Left colon (tissue), 2 donors: Measurements from ENCODE around the gene CACNA2D3. TPM values are rescaled to one million over a fixed set of nuclear protein-coding genes. Genes with fewer than 3 reads are reported as not detected.
"Not testable (repeated sequence)": the region's sequence is repeated elsewhere in the genome, so short reads cannot be mapped to it uniquely, and the experiment has no call there.

Experiments used
- ATAC-seq: fragments of 200-7000 bp; cut with Tn5 transposase; one replicate; pipeline ENCODE4 v1.9.1; 2020; ENCODE audit warnings: mild to moderate bottlenecking, moderate library complexity
- DNase-seq, 2 donors: peaks; one replicate each; pipeline ENCODE4 v3.0.0-alpha.2; 2020
- intact Hi-C, 2 donors: fragments of 100-400 bp; cut with DNase I in 1 of 2; cut with micrococcal nuclease in 1 of 2; formaldehyde crosslinking; loops; one replicate each; pipeline versions ENCODE4 v1.11.2 to v1.14.0; 2022; cut with DNase I, micrococcal nuclease
- total RNA-seq, 2 donors: library from RNA; stranded (reverse); fragmentation: NEBNext Ultra II Directional; extraction: Animal tissue kit (Norgen Biotek cat#: 25700); gene quantifications; one replicate each; pipeline ENCODE4 v1.2.1, GENCODE V29; 2021
- donor health status: DM: no; HTN: no; CAD: no.
- donor health status: DM: yes; HTN: yes; CAD: no.

CACNA2D3 gene
- total RNA-seq, 2 donors from 2014 or later, result 0.24 to 0.64 TPM

DNA sequence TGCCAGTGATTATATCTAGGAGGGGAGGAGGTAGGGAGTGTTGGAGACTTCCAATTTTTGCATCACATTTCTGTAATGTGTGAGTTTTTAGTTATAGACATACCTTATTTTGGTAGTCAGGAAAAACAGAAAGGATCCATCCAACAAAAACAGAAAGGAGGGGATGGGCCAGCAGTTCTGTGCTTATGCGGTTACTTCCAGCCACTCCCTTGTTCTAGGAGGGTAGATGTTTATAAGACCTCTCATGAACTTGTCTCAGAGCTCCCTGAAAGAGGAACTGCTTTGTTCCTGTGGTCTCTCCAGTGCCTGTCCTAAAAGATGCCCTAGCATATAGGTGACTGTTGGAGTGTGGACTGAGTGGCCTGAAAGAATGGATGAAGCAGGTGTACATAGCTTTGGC, 323.3 kb downstream of the CACNA2D3 start:
- DNase-seq (no peak), ATAC-seq (no peak)
- intact Hi-C loops, result no loop called here

DNA sequence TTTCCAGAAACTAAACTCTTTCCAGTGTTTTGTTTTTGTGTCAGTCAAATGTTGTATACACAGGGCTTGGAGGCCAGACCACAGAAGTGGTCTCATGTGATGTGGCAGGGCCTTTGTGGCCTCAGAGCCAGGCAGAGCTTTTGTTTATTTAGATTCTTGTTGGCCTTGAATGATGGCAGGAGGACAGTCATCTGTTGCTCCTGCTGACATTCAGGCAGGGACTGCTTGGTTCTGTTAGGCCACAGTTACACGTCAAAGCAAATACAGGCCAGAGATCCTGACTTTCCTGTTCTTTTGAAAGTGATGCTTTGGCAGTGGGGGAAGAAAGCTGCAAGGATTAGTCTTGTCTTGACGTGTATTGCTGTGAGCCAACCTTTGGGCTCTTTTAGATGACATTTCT, 325.1 kb downstream of the CACNA2D3 start:
- intact Hi-C loops, result no loop called here
- DNase-seq, result no peak
- ATAC-seq, result no peak

DNA sequence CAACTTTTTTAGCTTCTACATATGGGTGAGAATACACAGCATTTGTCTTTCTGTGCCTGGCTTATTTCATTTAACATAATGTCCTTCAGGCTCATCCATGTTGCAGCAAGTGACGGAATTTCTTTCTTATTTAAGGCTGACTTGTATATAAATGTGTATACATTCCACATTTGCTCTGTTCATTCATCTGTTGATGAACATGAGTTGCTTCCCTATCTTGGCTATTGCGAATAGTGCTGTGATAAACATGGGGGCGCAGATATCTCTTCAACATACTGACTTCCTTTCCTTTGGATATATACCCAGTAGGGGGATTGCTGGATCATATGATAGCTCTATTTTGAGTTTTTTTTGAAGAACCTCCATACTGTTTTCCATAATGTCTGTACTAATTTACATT, 332.5 kb downstream of the CACNA2D3 start:
- ATAC-seq (no peak), DNase-seq (no peak)
- intact Hi-C loops, result no loop called here

DNA sequence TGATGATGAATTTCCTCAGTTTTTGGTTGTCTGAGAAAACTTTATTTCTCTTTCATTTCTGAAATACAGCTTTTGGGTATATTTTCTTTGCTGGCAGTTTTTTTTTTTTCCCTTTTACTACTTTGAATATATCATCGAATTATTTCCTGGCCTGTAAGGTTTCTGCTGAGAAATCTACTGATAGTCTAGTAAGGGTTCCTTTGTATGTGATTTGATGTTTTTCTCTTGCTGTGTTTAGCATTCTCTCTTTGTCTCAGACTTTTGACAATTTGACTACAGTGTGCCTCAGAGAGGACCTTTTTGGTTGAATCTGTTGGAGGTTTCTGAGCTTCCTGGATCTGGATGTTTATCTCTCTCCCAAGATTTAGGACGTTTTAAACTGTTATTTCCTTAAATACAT, 336.0 kb downstream of the CACNA2D3 start:
- intact Hi-C loops, result no loop called here
- no peak for DNase-seq
- no peak for ATAC-seq

DNA sequence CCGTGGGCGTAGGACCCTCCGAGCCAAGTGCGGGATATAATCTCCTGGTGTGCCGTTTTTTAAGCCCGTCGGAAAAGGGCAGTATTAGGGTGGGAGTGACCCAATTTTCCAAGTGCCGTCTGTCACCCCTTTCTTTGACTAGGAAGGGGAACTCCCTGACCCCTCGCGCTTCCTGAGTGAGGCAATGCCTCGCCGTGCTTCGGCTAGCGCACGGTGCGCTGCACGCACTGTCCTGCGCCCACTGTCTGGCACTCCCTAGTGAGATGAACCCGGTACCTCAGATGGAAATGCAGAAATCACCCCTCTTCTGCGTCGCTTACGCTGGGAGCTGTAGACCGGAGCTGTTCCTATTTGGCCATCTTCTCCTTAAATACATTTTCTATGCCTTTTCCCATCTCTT, 342.2 kb downstream of the CACNA2D3 start:
- not testable (repeated sequence) for ATAC-seq, DNase-seq

DNA sequence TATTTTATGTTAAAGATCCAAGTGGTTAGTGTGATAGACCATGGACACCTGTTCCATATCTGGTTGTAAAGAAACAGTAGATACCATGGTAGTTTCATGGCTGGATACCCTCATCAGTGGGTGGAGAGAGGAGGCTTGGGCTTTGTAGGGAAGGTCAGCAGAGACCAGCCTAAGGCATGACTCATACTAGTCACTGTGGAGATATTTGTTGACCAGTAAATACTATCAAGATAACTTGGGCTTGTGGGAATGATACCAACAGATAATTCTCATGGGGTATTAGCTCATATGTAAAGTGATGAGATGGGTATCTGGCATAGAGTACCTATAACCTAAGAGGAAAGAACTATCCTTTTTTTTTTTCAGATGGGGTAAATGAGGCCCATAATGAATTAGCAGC, 354.5 kb downstream of the CACNA2D3 start:
- no peak for ATAC-seq
- intact Hi-C loops, result no loop called here
- no peak for DNase-seq

More for the DNA sequence above, 342.2 kb downstream of the CACNA2D3 start:
- intact Hi-C loops, result not testable (repeated sequence)

DNA sequence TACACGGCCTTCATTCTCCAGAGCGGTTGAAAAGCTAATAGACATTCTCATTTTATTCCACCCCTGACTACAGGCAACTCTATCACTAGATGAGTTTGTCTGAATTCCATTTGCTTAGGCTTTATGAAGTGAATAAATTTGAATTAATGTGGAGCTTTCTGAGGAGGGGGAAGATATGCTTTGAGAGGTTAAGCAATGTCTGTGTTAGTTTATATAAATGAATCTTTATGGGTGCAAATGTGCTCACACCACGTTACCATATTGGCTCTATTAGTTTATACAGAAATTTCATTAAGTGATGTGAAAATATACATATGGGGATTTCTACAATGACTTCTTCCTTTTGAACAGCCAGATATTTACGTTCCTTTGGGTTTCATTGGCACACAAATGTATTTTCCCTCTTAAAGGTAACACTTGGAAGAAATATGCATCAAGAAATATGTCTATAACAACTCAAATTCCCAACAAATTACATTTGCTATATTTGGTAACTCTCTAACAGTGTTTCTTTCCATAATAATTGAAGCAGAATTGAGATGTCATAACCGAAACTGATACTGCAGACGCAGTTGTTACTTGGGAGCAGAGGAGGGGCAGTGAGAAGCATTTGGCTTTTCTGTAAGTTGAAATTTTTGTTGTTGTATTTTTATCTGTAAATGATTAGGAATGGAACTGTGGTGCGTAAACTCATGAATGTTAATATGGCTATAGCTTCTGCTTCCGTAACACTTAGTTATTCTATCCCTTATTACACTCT, 359.4 kb downstream of the CACNA2D3 start:
- intact Hi-C loops, result no loop called here
- DNase-seq (no peak), ATAC-seq (no peak)

DNA sequence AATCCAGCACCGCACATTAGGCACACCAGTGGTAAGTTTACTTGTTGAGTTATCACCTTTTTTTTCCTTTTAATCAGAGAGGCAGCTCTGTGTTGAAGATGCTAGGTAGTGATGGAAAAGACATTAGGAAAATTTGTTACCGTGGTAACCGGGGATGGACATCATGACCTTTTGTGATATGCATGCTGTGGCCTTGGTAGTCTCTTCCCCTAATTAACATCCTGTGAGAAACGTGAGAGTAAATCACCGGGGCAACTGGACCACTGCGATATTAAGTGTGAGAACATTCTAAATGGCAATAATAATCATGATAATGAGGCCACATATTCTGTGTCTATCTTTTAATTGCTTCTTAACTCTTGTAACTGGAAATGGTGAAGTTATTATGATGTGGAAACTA, 362.0 kb downstream of the CACNA2D3 start:
- ATAC-seq (no peak), DNase-seq (no peak)
- intact Hi-C loops, result no loop called here

DNA sequence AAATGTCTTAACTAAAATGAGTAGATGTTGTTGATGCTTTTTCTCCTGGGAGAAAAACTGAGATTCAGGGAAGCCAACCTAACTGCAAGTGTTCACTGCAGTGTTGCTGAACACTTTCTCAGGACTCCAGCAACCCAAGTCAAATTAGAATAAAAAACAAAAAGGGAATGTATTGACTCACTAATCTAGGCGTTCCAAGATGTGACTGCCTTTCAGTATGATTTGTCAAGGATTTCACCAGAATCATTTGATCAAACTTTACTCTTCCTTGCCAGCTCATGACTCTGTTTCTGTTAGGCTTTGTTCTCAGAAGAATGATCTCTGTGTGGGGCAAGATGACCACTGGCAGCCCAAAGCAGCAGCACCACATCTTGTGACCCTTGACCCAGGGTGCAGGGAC, 364.0 kb downstream of the CACNA2D3 start:
- DNase-seq, result no peak
- intact Hi-C loops, result no loop called here
- ATAC-seq, result no peak

DNA sequence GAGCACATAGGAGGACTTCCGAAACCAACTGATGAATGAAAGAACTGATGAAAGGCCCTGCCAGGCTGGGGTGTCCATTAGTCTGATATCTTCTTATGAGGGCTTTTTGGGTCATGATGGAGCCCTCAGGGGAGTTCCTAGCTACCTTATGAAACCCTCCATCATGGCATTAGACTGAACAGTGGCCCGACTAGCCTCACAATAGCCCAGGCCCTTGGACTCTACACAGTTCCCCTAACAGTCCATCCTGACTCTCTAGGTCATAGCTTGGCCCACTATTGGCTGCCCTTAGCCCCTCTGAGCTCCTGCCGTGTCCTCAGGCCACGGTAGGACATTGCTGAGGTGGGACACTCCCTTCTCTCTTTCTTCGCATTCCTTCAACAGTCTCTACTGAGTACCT, 365.9 kb downstream of the CACNA2D3 start:
- DNase-seq (no peak), ATAC-seq (no peak)
- intact Hi-C loops, result no loop called here

DNA sequence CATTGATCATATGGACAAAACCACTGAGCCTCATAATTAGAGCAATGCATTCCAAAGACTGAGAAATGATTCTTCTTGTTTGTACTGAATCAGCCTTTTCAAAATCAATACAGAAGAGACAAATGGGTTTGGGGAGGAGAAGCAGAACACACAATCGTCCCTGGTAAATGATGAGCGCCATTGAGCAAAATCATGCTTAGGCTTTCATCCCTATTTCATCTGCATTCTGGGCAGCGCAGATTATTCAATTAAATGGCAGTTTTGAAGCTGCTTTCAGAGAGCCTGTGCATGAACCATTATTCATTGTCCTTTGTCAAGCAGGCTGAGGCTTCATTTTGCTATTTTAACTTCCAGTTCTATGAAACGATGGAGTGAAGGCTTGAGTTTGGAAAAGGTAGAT, 371.9 kb downstream of the CACNA2D3 start:
- ATAC-seq (no peak), DNase-seq (no peak)
- intact Hi-C loops, result no loop called here

DNA sequence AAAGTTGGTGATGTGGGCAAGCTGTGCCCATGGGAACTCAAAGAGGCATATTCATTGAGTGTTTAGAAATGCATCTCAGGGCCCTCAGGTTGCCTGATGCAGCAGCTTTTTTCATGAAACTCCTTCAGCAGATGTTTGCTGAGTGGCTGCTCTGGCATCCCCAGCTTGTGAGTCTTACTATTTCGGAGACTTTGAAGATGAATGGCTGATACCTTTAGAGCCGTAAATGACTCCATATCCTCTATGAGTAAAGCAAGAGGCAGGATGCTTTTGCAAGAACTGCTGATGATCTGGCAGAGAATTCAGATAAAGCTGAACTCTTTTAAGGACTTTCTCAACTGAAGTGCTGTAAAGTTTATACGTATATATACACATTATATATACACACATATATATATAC, 384.3 kb downstream of the CACNA2D3 start:
- no peak for DNase-seq
- no peak for ATAC-seq
- intact Hi-C loops, result no loop called here

DNA sequence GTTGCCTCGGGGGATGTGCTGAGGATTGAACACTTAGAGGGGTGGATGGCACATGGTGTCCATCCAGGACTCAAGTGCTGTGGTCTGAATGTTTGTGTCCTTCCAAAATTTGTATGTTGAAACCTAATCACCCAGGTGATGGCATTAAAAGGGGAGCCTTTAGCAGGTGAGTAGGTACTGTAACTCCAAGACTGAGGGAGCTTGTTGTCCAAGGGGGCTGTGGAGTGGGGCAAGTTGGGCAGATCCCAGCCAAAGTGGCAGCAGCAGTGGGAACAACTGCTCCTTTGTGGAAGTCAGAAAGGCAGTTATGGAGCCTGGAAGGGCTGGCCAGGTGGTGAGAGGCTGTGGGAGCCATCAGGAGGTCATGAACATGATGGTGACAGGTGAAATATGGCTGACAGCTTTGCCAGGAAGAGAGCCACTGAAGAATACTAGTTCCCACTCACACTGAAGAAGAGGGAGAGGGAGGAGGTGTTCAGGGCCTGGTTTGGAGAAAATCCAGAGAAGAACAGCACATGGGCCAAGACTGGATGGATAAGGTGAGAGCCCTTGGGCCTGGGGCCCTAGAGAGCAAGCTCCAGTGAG, 385.6 kb downstream of the CACNA2D3 start:
- ATAC-seq (no peak), DNase-seq (no peak)
- intact Hi-C loops, result no loop called here

DNA sequence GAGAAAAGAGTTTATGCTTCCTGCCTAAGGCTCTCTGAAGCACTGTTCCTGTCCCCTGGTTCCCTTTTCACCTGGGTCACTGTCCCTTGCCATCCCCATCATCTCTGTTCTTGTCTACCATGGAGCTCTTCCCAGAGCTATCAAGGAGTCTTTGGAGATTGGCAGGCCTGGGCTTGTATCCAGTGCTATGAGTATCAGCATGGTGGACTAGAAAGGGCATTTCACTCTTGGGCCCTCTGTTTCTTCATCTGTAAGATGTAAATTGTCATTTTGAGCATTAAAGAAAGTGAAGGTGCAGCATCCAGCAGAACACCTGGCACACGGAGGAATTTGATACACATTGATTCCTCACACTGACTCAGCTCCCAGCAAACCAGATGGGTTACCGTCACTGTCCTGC, 388.2 kb downstream of the CACNA2D3 start:
- DNase-seq (no peak), ATAC-seq (no peak)
- intact Hi-C loops, result no loop called here

DNA sequence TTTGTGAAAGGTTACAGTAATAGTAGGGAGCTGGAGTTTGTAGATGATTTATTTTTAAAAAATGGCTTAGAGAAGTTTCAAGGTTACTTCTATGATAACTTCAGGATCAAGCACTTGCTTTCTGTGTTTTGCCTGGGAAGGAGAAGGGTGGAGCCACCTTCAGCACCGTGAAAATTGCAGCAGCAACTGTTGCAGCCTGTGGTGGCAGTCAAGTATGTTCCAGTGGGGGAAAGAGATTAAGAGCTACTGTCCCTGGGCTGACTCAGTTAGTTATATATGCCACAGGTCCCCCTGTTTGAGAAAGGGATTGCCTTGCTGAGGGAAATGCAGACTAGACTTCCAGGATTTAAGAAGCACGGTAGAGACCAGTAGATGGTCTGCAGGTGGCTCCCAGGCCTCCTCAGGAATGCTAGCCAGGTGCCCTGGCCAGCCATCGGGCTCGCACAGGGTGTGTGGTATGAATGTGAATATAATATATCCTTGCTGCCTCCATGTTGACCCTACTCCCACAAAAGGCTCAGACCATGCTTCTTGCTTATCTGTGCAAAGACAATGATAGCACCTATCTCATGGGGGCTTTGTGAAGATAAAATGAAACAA, 389.5 kb downstream of the CACNA2D3 start:
- ATAC-seq (no peak), DNase-seq (no peak)
- intact Hi-C loops, result no loop called here

DNA sequence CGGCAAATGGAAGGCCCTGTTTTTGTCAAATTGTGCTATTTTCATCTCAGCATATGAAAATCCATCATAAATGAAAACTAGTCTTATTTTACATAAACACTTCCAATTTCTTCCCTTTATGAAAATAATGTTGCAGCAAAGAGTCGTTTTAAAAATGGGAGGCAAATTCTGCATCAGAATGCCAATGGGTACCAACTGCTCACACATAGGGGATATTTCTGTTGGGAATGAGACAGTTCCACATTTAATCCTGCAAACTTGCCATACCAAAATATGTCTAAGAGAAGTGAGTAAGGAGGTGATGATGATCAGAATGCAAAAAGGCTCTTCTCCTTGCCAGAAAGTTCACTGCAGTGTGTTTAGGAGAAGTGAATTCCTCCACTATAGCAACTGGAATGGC, 391.7 kb downstream of the CACNA2D3 start:
- intact Hi-C loops, result no loop called here
- no peak for ATAC-seq
- no peak for DNase-seq

DNA sequence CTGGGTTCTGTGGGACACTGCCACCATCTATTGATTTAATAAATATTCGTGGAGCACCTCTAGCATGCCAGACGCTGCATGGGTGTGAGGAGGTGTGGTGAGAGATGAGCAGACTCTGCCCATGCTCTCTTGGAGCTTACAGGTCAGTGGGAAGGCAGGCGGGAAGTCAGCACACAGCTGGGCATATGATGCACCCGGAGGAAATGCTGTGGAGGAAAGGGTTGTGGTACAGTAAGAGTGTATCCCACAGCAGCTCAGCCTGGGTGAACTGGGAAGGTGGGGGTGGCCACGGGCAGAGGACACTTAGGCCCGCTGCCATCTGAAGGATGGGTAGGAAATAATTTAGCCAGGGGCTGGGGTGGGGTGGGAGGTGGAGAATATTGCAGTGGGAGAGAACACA, 392.1 kb downstream of the CACNA2D3 start:
- ATAC-seq, result no peak
- intact Hi-C loops, result no loop called here
- DNase-seq, result no peak

DNA sequence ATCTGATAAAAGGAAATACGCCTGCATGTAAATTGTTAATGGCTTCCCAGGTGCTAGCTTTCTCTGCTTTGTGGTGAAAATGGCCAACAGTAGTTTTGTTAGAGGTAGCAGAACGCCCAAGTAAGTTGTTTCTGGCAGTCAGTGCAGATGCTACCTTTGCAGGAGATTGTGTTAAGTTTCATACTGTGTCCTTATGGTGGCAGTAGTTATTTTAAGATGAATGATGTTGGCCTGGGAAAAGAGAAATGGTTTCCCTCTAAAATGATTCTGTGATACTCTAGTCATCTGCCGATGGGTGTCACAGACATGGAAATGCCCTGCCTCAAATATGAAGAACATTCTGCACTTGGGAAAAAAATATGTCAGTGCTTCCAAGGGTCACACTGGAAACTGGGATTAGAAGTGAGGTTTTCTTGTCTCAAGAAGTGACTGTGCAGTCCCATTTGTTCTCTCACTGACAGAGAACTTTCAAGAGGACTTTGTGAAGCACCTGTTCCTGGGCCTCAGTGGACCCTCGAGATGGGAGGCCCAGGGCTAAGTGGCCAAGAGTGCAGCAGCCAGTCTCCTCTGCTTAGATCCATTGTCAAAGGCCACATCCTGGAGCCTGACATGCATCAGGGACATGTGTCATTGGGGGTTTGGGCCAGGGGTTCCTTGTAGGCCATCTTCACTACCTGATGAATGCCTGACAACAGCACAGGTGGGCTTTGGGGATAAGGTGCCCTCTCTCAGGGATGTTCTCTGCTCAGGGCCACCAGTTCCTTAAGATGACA, 393.3 kb downstream of the CACNA2D3 start:
- no peak for ATAC-seq
- intact Hi-C loops, result no loop called here

DNA sequence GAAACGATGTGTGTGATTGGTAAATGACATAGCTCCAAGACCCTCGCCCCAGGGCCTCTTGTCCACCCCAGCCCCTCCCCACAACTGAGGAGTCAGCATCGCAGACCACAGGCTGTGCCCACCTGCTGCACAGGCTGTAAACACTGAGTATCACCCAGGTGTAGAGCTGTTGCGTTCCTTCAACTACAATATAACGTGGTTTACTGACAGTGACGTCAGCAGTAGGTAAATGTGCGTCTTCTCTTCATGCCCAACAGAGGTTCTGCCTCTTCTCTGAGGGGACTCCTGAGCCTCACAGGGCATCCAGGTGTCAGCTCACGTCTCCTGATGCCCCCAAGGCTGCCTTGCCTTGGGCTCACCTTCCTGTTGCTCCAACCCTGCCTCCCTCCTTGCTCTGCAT, 395.1 kb downstream of the CACNA2D3 start:
- intact Hi-C loops, result no loop called here
- DNase-seq (no peak), ATAC-seq (no peak)

More for the DNA sequence above, 393.3 kb downstream of the CACNA2D3 start:
- no peak for DNase-seq
